ENCODE data around the gene DPY19L2.

Gene DPY19L2

GRCh38 chr12:63525831-63526230 is 142.5 kb downstream of the DPY19L2 start:
- no peak for DNase-seq

GRCh38 chr12:63521706-63522105 is 146.6 kb downstream of the DPY19L2 start:
- no peak for DNase-seq
